Muscle layer of duodenum (tissue), 2 donors: ENCODE measurements around the gene UNG.
"Not testable (repeated sequence)": the region's sequence is repeated elsewhere in the genome, so short reads cannot be mapped to it uniquely, and the experiment has no call there.

Experiments used
- H3K27ac ChIP-seq: one replicate; pipeline ENCODE4 v1.7.0; 2013; ENCODE audit warnings: mild to moderate bottlenecking, low read length
- H3K27me3 ChIP-seq: one replicate; pipeline ENCODE4 v1.7.0; 2013; ENCODE audit warnings: low read depth, mild to moderate bottlenecking, control low read depth, low read length
- H3K36me3 ChIP-seq, 2 donors: one replicate each; pipeline ENCODE4 v1.7.0; 2013; ENCODE audit warnings: low read length in 2 of 2, control low read depth in 1 of 2, mild to moderate bottlenecking in 1 of 2; ENCODE audit not compliant: insufficient read depth in 2 of 2, control insufficient read depth in 1 of 2
- H3K4me1 ChIP-seq, 2 donors: one replicate each; pipeline ENCODE4 v1.7.0; 2013; ENCODE audit warnings: low read length in 2 of 2, mild to moderate bottlenecking in 2 of 2, control low read depth in 1 of 2, moderate library complexity in 1 of 2; ENCODE audit not compliant: insufficient read depth in 2 of 2, control insufficient read depth in 1 of 2
- H3K4me3 ChIP-seq, 2 donors: one replicate each; pipeline ENCODE4 v1.7.0; 2013; ENCODE audit warnings: low read length in 2 of 2, low read depth in 1 of 2, mild to moderate bottlenecking in 1 of 2
- H3K9me3 ChIP-seq, 2 donors: one replicate each; pipeline ENCODE4 v1.7.0; 2013; ENCODE audit warnings: low read length in 2 of 2, control low read depth in 1 of 2, mild to moderate bottlenecking in 1 of 2; ENCODE audit not compliant: control insufficient read depth in 1 of 2
- donor health status: healthy.

The UNG gene

GRCh38 chr12:109144224-109144623 is 46.8 kb downstream of the UNG start:
- H3K4me1 ChIP-seq: peaks cover 6 to 10% of the 10 kb centered on the region in 2 donors
- no peak overlapping the region for H3K4me3 ChIP-seq
- H3K27me3 ChIP-seq: no peaks in the 10 kb centered on the region
- no peaks in the 10 kb centered on the region for H3K9me3 ChIP-seq
- no peak overlapping the region for H3K27ac ChIP-seq
- peaks cover 0 to 6% of the 10 kb centered on the region in 2 donors for H3K36me3 ChIP-seq

GRCh38 chr12:109147126-109147525 is 49.7 kb downstream of the UNG start:
- H3K36me3 ChIP-seq, H3K27me3 ChIP-seq, H3K9me3 ChIP-seq, H3K4me3 ChIP-seq, H3K4me1 ChIP-seq, H3K27ac ChIP-seq: not testable (repeated sequence)

GRCh38 chr12:109147954-109148353 is 50.6 kb downstream of the UNG start:
- no peak overlapping the region for H3K4me3 ChIP-seq
- no peaks in the 10 kb centered on the region for H3K36me3 ChIP-seq
- no peaks in the 10 kb centered on the region for H3K27me3 ChIP-seq
- H3K27ac ChIP-seq: peak overlapping the region; percentile 68
- H3K9me3 ChIP-seq: no peaks in the 10 kb centered on the region
- H3K4me1 ChIP-seq: peaks cover 6 to 10% of the 10 kb centered on the region in 2 donors

- no peaks in the 10 kb centered on the region for H3K36me3 ChIP-seq
Observed at GRCh38 chr12:109150124-109150640, 52.8 kb downstream of the UNG start.

GRCh38 chr12:109151457-109151856 is 54.1 kb downstream of the UNG start:
- H3K36me3 ChIP-seq: no peaks in the 10 kb centered on the region
- no peak overlapping the region for H3K27ac ChIP-seq
- H3K27me3 ChIP-seq: no peaks in the 10 kb centered on the region
- H3K9me3 ChIP-seq: no peaks in the 10 kb centered on the region
- no peak overlapping the region for H3K4me3 ChIP-seq
- H3K4me1 ChIP-seq: peaks cover 4 to 24% of the 10 kb centered on the region in 2 donors

More at GRCh38 chr12:109150124-109150640, 52.8 kb downstream of the UNG start:
- Histone ChIP-seq H3K27me3 (no peaks in the 10 kb centered on the region), H3K4me3 (no peak overlapping the region), H3K9me3 (no peaks in the 10 kb centered on the region), H3K27ac (no peak overlapping the region), H3K4me1 (peaks cover 4 to 21% of the 10 kb centered on the region in 2 donors)

GRCh38 chr12:109153821-109154441 is 56.5 kb downstream of the UNG start:
- Histone ChIP-seq H3K27me3 (no peaks in the 10 kb centered on the region), H3K27ac (peak overlapping the region; percentile 61), H3K4me1 (peaks cover 9 to 38% of the 10 kb centered on the region in 2 donors), H3K4me3 (peak overlapping the region; percentile 76), H3K36me3 (no peaks in the 10 kb centered on the region), H3K9me3 (no peaks in the 10 kb centered on the region)

- Histone ChIP-seq H3K4me1 (peaks cover 9 to 46% of the 10 kb centered on the region in 2 donors), H3K4me3 (peak overlapping the region; percentile 76 to 85), H3K27ac (peak overlapping the region; percentile 61), H3K36me3 (no peaks in the 10 kb centered on the region), H3K9me3 (no peaks in the 10 kb centered on the region), H3K27me3 (no peaks in the 10 kb centered on the region)
Observed at GRCh38 chr12:109154451-109155438, 57.3 kb downstream of the UNG start.

GRCh38 chr12:109156036-109156435 is 58.6 kb downstream of the UNG start:
- Histone ChIP-seq H3K9me3 (no peaks in the 10 kb centered on the region), H3K27me3 (no peaks in the 10 kb centered on the region), H3K4me1 (peaks cover 16 to 57% of the 10 kb centered on the region in 2 donors), H3K36me3 (no peaks in the 10 kb centered on the region), H3K27ac (no peak overlapping the region), H3K4me3 (peak overlapping the region in 1 of 2 donors; percentile 76)

GRCh38 chr12:109156586-109156985 is 59.2 kb downstream of the UNG start:
- Histone ChIP-seq H3K36me3 (no peaks in the 10 kb centered on the region), H3K9me3 (no peaks in the 10 kb centered on the region), H3K27me3 (no peaks in the 10 kb centered on the region), H3K4me1 (peaks cover 16 to 59% of the 10 kb centered on the region in 2 donors), H3K4me3 (peak overlapping the region in 1 of 2 donors; percentile 76), H3K27ac (no peak overlapping the region)

GRCh38 chr12:109157986-109158385 is 60.6 kb downstream of the UNG start:
- peaks cover 16 to 65% of the 10 kb centered on the region in 2 donors for H3K4me1 ChIP-seq
- no peaks in the 10 kb centered on the region for H3K9me3 ChIP-seq
- H3K27me3 ChIP-seq: no peaks in the 10 kb centered on the region
- no peaks in the 10 kb centered on the region for H3K36me3 ChIP-seq
- no peak overlapping the region for H3K4me3 ChIP-seq
- no peak overlapping the region for H3K27ac ChIP-seq

GRCh38 chr12:109160433-109160832 is 63.0 kb downstream of the UNG start:
- H3K27me3 ChIP-seq: no peaks in the 10 kb centered on the region
- H3K4me1 ChIP-seq: peaks cover 12 to 51% of the 10 kb centered on the region in 2 donors
- peak overlapping the region in 1 of 2 donors; percentile 9 for H3K4me3 ChIP-seq
- peak overlapping the region; percentile 61 for H3K27ac ChIP-seq
- H3K9me3 ChIP-seq: no peaks in the 10 kb centered on the region
- no peaks in the 10 kb centered on the region for H3K36me3 ChIP-seq
